NCI-H774 (cell line): Measurements from ENCODE around the gene SLC5A10.

Source experiments
- DNase-seq: peaks from one replicate; lab custom pipeline; 2025; lab: John Stamatoyannopoulos, UW

Gene SLC5A10

DNA sequence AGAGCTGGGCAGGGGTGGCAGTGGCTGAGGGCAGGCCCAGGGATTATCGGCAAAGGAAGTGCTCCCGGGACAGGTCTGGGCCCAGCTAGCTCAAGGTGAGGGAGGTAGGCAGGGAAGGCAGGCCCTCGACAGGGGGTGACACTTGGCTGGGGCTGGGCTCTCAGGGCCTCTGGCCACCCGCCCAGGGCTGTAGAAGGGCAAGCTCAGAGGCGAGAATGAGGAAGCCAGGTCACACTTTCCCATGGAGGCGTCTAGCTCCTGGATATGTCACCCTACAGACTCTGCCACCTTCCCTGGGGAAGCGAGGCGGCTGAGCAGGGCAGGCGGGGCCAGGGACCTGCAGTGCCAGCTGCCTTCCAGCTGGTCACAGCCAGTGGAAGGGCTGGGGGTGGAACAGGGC is 33.5 kb downstream of the SLC5A10 start:
- no peak for DNase-seq

DNA sequence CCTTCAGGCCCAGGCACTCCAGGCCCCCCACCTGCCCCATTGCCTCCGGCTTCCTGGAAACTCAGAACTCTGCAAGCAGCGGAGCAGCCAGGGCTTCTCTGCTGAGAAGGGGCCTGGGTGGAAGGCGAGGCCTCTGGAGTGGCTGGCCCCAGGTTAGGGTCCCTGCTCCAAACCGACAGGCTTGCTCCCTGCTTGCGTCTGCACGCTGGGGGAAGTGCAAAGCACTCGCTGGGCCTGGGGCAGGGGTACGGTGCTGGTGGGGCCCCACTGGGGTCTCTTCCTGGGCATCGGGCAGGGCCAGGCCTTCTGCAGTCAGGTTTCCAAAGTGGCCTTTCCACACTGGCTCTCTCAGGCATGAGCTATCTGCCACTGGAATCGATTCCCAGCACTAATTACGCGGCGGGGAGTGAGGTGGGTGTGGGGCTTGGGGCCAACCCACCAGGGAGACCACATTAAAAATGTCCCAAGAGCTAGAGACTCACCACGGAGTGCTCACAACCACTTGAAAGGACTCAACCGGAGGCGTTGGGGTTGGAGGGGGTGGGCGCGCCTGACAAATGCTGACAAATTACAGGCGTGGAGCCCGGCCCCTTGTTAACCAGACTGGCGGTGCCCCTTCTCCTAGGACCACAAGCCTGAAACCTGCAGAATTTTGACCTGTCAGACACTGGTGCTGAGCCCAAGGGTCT is 34.7 kb downstream of the SLC5A10 start:
- no peak for DNase-seq

DNA sequence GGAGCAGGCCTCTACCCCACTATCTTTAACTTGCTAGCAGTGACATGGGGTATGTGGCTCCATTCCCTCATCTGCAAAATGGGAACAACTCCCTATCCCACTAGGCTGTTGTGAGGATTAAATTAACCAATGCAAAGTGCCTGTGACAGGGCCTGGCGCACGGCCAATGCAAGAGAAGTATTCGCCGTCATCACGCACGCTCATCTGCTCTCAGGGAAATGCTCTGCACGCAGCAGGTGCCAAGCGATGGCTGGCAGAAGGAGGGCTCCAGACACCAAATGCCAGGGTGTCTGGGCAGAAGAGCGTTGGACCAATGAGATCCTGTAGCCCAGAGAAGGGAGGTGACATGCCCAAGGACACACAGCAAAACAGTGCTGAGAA is 35.3 kb downstream of the SLC5A10 start:
- no peak for DNase-seq

DNA sequence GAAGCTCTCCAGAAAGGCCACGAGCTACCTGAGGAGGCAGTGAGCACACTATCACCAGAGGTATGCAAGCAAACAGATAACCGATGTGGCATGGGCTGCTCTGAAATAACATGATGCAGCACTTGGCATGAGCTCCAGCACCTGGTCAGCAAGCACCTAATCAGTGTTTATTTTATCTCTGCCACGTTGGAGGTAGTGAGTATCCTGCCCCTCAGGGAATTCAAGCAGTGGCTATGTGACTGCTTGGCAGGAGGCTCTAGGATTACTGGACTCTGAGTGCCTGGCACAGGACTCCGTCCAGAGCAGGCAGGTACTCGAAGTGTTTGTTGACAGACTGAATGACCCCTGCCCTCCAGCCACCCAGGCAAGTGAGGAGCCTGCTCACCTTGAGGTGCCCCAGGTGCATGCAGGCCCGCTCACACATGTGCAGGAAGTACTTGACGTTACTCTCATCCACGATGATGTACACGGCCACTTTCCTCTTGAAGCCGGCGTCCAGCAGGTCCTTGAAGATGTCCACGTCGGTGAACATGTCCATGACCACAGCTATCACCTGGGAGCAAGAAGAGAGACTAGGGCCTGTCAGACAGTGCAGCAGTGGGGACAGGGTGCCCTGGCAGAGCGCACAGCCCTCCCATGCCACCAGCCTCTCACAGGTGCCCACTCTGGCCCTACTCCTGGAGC is 36.0 kb downstream of the SLC5A10 start:
- DNase-seq, result no peak

DNA sequence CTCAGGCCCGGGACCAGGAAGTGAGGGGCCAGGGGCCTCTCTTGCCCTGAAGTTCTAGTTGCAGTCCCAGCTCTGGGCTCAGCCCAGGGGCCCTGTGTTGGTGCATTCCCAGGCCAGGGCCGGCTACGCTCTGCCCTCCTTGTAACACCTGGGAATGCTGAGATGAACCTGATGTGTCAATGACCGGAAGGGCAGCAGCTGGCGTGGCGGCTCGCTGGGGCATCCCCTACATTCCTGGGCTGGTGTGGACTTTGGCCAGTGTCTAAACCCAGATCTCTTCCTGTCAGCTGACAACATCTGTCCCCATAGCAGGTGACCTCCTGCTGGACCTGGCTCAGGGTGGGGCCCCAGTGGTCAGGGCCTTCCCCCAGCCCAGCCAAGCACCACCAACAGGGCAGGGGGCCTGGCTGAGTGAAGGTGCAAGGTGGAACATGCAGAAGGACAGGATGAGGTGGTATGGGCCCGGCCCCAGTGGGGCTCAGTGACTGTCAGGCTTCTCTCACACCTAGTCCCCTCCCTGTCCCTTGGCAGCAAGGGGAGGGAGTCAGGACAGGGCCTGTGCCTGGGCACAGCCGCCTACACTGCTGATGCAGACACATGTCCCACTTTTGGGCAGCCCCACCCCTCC is 36.7 kb downstream of the SLC5A10 start:
- DNase-seq, result no peak

DNA sequence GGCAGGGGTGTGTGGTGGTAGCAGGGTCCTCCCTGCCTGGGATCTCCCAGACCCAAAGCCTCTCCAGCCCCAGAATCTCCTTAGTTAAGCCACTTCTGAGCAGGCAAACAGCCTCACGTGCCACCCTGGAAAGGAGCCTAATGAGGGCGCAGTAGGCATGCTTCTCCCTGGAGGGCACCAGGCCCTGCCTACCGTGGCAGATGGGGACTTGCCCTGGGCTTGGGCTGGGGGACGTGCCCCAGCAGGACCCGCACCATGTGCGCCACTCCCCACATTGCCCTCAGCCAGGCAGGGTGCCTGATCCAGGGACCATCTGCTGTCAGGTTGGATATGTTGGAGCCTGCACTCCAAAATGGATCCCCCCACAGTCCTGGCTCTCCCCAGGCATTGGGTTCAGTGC is 38.4 kb downstream of the SLC5A10 start:
- DNase-seq, result no peak

DNA sequence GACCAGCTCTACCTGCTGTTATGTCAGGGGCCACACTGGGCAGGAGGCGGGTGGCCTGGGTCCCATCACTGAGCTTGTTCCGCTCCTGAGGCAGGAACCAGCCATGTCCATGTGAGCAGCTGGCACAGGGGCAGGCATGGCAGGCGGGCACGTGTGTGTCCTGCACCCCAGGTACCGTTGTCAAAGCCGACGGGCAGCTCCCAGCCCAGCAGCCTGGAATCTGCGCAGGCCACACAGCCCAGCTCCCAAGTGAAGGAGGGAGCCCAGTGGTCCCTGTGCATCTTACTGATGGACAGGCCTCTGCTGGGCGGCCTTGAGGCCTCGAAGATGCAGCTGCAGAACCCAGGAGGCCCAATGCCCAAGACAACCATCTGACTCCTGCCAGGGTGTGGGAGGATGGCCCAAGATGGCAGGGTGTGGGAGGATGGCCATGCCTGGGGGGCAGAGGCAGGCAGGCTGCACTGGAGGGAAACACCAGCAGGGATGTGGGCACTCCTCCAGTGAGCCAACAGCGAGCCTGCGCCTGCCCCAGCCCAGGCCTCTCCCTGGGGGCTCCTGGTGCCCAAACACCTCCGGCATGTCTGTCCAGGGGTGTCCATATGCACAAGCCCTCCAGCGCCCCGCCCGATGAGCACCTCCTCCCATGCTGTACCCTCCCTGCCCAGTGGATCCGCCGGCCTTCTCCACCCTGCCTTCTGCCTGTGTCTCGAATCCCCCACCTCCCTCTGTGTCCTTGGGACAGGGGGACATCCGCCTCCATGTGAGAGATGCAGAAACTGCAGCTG is 39.8 kb downstream of the SLC5A10 start:
- DNase-seq, result no peak

DNA sequence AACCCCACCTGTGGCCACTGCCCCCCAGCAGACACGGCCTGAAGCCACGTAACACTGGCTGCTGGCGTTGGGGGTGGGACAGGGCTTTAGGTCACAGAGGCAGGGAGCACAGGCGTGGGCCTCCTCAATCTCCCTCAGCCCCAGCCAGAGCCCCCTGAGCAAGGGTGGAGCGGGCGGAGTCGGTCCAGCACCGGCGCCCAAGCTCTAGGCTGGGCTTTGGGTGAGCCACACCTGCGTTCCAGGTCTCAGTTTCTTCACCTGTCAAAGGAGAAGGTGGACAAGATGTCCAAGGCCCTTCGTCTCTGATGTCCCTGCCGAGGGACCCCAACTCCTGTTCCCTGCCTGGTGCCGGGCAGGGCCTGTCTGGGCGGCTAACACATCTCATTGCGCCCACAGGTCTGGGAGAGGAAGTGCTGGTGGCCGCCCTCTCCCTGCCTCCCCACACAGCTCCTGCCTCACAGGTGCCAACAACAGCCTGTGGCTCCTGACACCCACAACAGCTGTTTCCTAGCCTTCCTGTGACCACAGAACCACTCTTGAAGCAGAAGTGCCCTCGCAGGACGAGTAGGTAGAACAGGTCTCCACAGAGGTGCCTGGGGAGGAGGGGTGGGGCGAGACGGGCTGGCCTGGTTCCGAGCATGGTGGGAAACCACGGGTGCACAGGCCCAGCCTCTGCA is 40.6 kb downstream of the SLC5A10 start:
- no peak for DNase-seq

DNA sequence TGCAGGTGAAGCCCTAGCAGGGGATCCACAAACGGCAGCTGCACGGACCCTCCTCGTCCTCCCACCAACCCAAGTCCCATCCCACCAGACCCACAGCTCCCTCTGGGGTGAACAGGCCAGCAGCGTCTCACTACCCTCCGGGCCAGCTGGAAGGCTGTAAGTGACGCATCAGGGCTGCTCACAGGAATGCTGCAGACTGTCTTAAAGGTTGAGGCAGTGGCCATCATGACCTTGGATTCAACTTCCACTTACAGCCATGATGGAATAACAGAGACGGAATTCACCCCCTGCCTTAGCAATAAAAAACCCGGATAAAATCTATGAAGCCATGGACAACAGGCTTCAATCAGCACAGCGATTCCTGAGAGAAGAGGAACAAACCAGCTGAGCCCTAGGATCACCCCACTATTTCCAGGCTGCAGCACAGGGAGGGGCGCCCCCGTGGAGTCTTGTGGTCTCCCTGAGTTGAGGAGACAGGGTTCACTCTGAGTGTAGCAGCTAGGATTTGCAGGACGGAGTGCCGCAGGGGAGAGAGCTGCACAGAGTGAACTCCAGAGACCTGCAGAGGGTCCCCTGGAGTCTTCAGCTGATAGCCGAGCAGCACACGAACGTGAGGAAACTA is 42.1 kb downstream of the SLC5A10 start:
- DNase-seq, result no peak

DNA sequence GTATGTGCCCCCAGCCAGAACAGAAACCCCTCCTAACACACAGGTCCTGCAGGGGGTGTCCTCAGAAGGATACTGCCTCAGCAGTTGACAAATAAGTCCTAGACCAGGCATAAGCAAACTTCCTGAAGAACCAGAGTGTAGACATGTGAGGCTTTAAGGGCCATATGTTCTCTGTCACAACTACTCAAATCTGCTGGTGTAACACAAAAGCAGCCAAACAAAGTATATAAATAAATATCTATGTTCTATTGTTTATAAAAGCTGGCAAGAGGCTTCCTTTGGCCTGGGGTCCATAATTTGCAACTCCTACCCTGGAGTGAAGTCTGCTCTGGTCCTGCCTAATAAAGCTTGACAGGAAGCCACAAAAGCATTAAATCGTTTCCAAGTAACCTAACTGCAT is 42.7 kb downstream of the SLC5A10 start:
- no peak for DNase-seq

DNA sequence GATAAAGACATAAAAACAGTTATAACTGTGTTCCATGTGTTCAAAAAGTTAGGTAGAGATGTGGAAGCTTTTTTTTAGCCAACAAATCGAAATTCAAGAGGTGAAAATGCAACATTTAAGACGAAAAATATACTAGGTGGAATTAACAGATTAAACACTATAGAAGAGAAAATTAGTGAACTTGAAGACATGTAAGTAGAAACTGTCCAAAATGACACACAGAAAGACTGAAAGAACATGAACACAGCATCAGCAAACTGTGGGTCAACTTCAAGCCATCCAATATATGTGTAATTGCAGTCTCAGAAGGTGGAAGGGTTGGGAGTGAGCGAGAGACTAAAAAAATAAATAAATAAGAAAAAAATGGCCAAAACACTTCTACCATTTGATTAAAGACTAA is 43.3 kb downstream of the SLC5A10 start:
- no peak for DNase-seq

GRCh38 chr17:18996458-18996857 is 44.5 kb downstream of the SLC5A10 start:
- no peak for DNase-seq

DNA sequence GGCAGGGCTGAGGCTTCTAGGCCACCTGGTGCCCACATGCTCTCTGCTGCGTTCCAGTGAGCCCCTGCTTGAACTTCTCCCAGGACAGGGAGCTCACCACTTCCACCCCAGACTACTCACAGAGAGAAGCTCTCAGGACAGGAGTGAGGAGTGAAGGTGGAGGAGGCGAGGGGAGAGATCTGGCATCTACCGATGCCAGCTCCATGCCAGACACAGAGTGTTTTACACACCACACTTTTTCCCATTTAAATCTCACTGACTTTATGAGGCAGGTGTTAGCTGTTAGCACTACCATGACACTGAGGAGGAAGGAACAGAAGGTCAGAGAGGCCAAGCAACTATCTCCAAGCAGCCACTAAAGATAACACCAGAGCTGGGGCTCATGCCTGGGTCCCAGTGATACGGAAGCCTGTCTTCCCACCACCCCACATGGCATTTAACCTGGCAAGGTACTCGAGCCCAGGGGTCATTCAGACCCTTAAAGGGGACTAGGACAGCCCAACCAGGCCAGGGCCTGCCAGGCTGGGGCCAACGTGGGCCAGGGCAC is 45.8 kb downstream of the SLC5A10 start:
- no peak for DNase-seq

DNA sequence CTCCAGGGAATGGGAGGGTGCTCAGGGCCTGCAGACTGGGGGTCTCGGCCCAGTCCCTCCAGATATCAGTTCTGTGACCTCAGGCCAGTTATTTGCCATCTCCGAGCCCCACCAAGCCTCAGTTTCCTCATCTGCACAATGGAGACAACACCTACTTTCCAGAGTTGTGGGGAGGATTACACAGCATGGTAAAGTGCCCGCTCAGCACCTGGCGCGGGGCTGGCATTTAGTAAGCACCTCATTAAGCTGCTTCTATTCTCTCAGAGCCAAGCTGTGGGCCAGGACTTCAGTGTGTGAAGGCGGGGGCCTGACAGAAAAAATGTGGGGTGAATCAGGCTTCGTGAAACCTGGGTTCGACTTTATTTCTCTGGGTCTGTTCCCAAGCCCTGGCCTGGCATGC is 47.4 kb downstream of the SLC5A10 start:
- no peak for DNase-seq

- DNase-seq, result no peak
Measured at GRCh38 chr17:18999911-19000310, 47.9 kb downstream of the SLC5A10 start.

DNA sequence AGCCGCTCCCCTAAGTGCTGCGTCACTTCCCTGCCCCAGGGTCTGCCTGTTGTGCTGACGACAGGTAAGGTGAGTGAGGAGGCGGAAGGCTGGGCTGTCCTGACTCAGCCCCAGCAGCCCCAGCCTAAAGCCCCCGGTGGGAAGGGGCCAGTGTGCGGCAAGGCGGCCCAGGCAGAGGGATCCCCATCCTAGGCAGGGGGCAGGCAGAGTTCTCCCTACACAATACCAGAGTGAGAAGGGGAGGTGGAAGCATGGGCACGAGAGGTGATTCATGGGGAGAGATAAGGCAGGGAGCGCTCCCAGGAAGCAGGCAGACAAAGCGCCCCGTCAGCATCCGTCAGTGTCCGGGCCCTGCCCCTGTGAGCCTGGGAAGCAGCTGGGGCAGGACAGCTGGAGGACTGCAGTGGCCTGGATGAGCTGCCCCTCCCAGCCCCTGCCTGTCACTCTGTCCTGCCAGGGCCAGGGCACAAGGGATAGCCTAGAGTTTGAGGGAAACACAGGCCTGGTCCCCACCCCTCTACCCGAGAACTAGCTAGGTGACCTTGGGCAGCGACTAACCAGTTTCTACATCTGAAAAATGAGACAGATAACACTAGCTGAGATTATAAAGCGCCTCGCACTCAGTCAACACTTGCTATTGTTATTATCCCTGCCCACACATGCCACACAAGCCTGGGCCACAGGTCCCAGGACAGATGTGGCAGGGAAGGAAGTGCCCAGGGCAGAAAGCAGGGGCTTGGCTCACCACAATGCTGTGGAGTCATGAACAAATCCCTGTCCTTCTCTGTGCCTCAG is 48.8 kb downstream of the SLC5A10 start:
- no peak for DNase-seq

- DNase-seq, result no peak
Measured at GRCh38 chr17:19001907-19002590, 50.1 kb downstream of the SLC5A10 start.

DNA sequence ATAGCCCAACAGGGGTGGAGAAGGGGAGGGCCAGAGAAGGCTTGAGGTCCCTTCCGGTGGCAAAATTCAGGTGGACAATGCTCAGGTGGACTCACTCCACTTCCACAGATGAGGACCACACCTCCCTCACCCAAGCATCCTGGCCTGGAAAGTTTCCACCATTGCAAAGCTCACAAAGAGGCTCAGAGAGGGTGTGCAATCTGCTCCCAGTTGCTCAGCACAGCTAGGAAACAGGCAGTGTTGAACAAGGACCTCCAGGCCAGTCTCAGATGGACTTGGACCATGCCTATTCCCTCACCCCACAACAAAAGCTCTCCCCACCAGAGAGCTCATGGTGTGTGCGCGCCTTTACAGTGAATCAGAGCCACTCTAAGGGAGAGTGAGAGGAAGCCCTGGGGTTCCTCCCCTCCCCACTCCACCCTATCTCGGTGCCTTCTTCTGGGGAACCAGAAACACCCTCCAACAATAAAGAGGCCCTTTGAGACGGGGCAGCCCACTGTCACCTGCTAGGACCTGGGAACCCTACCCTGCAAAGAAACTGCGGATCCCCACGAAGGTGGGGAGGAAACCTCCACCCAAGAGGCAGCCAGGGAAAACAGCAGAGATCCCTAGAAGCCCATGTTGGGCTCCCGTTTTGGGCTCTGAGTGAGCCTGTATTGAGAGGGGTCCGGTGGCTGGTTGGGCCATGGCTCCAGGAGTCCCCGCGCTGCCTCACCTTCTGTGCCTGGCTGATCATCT is 51.0 kb downstream of the SLC5A10 start:
- no peak for DNase-seq
